ENCODE results near the gene KCNS1. TPM values are rescaled to one million over a fixed set of nuclear protein-coding genes. Genes with fewer than 3 reads are reported as not detected.

KCNS1 gene
- total RNA-seq, 4 donors from 2014 or later = 0.20 to 0.78 TPM; not detected in 2

DNA sequence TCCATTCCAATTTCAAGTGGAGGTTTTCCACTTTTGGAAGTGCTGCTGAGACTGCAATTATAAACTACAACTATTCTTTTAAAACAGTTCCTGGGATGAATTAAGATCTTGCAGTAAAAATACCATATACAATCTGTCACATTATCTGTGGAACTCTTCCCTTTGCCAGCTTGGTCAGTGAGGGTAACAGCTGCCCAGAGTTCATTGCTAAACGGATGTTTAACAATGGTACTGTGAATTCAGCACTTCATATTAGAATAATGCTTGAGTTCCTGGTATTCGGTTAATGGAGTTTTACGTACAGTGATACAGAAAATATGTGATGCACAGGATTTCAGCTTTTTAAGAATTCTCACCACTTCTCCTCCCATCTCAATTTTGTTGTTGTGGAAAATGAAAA is 51.5 kb downstream of the KCNS1 start:
- Histone ChIP-seq H3K27me3 (no peaks in the 10 kb centered on the region), H3K4me1 (peaks cover 9 to 17% of the 10 kb centered on the region in 2 donors), H3K27ac (no peak overlapping the region), H3K9me3 (no peaks in the 10 kb centered on the region), H3K36me3 (no peaks in the 10 kb centered on the region), H3K4me3 (replicated peaks in 1 of 3) (no peak overlapping the region)
- intact Hi-C loops (cut with DNase I) = loop anchor here (10.0 kb wide), 1 partner anchor 45 kb away; no protein-coding TSS in a partner anchor
- 79 to 85% methylated on average over 3 of the region's 3 CpGs for WGBS, 2 donors
- DNase-seq = no peak
- TF ChIP-seq, protein P1, sequence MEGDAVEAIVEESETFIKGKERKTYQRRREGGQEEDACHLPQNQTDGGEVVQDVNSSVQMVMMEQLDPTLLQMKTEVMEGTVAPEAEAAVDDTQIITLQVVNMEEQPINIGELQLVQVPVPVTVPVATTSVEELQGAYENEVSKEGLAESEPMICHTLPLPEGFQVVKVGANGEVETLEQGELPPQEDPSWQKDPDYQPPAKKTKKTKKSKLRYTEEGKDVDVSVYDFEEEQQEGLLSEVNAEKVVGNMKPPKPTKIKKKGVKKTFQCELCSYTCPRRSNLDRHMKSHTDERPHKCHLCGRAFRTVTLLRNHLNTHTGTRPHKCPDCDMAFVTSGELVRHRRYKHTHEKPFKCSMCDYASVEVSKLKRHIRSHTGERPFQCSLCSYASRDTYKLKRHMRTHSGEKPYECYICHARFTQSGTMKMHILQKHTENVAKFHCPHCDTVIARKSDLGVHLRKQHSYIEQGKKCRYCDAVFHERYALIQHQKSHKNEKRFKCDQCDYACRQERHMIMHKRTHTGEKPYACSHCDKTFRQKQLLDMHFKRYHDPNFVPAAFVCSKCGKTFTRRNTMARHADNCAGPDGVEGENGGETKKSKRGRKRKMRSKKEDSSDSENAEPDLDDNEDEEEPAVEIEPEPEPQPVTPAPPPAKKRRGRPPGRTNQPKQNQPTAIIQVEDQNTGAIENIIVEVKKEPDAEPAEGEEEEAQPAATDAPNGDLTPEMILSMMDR (IDR thresholded peaks at IDR 0.05) = no peak

DNA sequence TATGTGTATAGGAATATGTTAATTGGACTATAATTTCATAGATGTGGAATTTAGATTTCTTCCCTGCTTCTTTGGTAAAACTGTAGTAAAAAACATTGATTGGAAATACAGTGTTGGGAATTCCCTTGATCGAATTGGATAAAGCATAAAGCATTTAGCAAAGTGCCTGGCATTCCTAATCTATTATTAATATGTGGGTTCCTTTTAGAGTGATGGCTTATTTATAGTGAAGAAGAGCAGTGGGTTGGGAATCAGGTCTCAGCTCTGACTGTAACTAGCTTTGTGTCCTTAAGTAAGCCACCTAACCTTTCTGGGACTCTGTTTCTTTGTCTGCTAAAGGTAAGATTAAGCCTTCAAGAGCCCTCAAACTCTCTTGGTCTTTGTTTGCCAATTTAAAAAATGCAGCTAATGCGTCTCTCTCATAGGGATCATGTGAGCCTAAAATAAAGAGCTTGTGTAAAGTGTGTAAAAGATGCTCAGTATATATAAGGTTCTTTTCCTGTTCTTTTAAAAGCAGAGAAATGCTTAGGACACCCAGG is 53.3 kb downstream of the KCNS1 start:
- TF ChIP-seq, protein P1 (IDR thresholded peaks at IDR 0.05) = no peak
- TF ChIP-seq POLR2A (IDR thresholded peaks at IDR 0.05) = no peak
- WGBS, 2 donors = 84 to 89% methylated on average over 2 of the region's 2 CpGs
- Histone ChIP-seq H3K27me3 (no peaks in the 10 kb centered on the region), H3K27ac (no peak overlapping the region), H3K9me3 (no peaks in the 10 kb centered on the region), H3K36me3 (no peaks in the 10 kb centered on the region), H3K4me3 (replicated peaks in 1 of 3) (no peak overlapping the region), H3K4me1 (peaks cover 5 to 12% of the 10 kb centered on the region in 2 donors)
- intact Hi-C loops (cut with DNase I) = loop anchor here (10.0 kb wide), 1 partner anchor 47 kb away; no protein-coding TSS in a partner anchor
- no peak for DNase-seq

DNA sequence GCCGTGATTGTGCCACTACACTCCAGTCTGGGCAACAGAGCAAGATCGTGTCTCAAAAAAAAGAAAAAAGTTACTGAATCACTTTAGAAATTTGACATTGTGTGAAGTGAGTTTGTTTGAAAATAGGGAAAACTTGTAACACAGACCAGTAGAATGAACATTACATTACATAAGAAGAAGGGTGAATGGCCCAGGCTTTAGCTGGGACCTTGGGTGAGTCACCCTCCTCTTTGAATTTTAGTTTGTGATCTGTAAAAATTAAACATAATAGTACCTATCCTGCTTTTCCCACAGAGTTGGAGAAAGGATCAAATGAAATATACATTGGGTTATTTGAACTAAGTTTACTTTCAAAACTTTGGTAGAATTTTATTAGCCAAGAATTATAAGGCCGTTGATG is 56.3 kb downstream of the KCNS1 start:
- TF ChIP-seq, protein P1 (IDR thresholded peaks at IDR 0.05) = no peak
- no peak for TF ChIP-seq POLR2A (IDR thresholded peaks at IDR 0.05)
- Histone ChIP-seq H3K4me3 (replicated peaks in 1 of 3) (no peak overlapping the region), H3K27ac (no peak overlapping the region), H3K4me1 (no peaks in the 10 kb centered on the region), H3K9me3 (no peaks in the 10 kb centered on the region), H3K36me3 (no peaks in the 10 kb centered on the region), H3K27me3 (no peaks in the 10 kb centered on the region)
- 95 to 96% methylated on average over 3 of the region's 3 CpGs for WGBS, 2 donors
- no peak for DNase-seq
- intact Hi-C loops (cut with DNase I) = loop anchor here (10.0 kb wide), 1 partner anchor 50 kb away; no protein-coding TSS in a partner anchor

DNA sequence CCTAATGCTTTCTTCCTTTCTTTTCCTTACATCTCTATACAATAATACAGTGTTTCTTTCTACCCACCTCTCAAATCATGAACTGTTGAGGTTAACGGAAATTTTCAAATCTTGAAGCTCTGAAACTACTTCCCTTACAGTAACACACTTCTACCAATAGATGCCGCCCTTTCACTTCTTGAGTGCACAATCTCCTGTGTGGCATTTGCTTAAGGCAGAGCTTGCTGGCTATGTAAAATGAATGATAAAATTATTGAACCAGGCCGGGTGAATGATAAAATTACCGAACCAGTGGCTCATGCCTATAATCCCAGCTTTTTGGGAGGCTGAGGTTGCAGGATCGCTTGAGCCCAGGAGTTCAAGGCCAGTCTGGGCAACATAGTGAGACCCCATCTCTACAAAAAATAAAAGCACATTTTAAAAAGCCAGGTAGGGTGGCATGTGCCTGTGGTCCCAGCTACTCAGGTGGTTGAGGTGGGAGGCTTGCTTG is 56.8 kb downstream of the KCNS1 start:
- intact Hi-C loops (cut with DNase I) = loop anchor here (10.0 kb wide), 1 partner anchor 51 kb away; no protein-coding TSS in a partner anchor
- no peaks in the 10 kb centered on the region for H3K27me3 ChIP-seq
- H3K27ac ChIP-seq = no peak overlapping the region
- no peaks in the 10 kb centered on the region for H3K4me1 ChIP-seq
- TF ChIP-seq, protein P1 (IDR thresholded peaks at IDR 0.05) = peak; percentile 36 to 91 (median 73)
- no peak for TF ChIP-seq POLR2A (IDR thresholded peaks at IDR 0.05)
- H3K4me3 ChIP-seq (replicated peaks in 1 of 3) = no peak overlapping the region
- no peaks in the 10 kb centered on the region for H3K9me3 ChIP-seq
- peak; percentile 11 to 19 for DNase-seq
- 36 to 46% methylated on average over 5 of the region's 5 CpGs for WGBS, 2 donors
- no peaks in the 10 kb centered on the region for H3K36me3 ChIP-seq

DNA sequence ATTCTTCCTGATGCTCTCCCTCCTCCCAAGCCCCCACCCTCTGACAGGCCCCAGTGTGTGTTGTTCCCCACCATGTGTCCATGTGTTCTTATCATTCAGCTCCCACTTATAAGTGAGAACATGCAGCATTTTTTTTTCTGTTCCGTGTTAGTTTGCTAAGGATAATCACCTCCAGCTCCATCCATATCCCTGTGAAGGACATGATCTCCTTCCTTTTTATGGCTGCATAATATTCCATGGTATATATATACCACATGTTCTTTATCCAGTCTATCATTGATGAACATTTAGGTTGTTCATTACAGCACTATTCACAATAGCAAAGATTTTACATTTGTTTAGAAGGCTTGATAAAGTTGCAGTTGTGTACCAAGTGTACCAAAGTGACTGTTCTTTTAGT is 57.9 kb downstream of the KCNS1 start:
- 92 to 98% methylated on average over 1 of the region's 1 CpG for WGBS, 2 donors
- no peak for DNase-seq
- Histone ChIP-seq H3K4me1 (no peaks in the 10 kb centered on the region), H3K9me3 (no peaks in the 10 kb centered on the region), H3K36me3 (no peaks in the 10 kb centered on the region), H3K27me3 (no peaks in the 10 kb centered on the region), H3K4me3 (replicated peaks in 1 of 3) (no peak overlapping the region), H3K27ac (no peak overlapping the region)
- TF ChIP-seq, protein P1 (IDR thresholded peaks at IDR 0.05) = no peak
- no peak for TF ChIP-seq POLR2A (IDR thresholded peaks at IDR 0.05)
- intact Hi-C loops (cut with DNase I) = loop anchor here (10.0 kb wide), 1 partner anchor 52 kb away; no protein-coding TSS in a partner anchor
